Kidney glomerular epithelial cell (primary cell): Measurements from ENCODE around the gene MORN1.
"Not testable (repeated sequence)": the region's sequence is repeated elsewhere in the genome, so short reads cannot be mapped to it uniquely, and the experiment has no call there.

Experiments
- DNase-seq: peaks from one replicate; lab custom pipeline; 2025; lab: John Stamatoyannopoulos, UW

Gene MORN1

DNA sequence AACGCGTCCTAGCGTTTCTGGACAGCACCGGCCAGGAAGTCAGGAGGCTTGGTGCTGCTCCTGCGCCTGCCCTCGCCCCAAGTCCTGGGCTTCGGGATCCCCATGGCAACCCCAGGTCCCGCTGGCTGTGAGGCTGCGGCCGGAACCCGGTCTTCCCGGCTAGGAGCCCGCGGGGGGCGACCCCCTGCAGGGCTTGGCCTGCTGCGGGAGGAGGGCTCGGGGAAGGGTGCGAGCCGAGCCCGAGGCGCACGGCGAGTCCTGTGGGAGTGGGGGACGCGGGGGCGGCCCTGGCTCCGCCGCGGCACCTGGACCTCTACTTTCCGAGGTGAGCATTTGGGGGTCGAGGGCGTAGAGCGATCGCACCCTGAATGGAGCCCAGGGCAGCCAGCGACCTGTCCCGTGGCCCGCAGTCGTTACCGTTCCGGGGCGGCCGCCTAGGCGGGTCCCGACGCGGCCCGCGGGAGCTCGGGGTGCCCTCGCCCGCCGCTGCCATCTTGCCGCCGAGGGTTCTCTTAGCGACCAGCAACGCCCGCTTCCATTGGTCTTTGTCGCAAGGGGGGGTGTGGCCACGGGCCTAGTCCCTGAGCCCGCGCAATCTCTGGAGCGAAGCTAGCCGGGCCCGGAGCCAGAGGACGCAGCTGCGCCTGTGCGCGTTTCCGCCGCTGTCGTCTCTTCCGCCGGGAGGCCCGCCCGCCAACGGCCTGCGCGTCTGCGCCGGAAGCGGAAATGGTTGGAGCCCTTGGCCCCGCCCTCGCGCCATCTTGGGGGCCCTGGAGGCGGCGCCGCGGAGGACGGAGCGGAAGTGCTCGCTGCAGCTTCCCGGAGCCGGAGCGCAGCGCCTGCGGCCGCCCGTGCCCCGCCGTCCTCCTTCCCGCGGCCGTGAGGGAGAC lies at the start of gene MORN1, which contains the start of gene RER1:
MORN1 (minus strand) TSS at position 514 of the 890 bp plus-strand sequence; CDS start at position 493, 21 bp downstream.
RER1 (plus strand) TSS at position 801 of the 890 bp plus-strand sequence. CDS start 3,950 bp downstream, outside the sequence.
- peak; percentile 98 for DNase-seq

GRCh38 chr1:2440346-2440745 lies 49.0 kb upstream of the MORN1 start:
- not testable (repeated sequence) for DNase-seq

GRCh38 chr1:2439369-2439768 lies 48.0 kb upstream of the MORN1 start:
- DNase-seq = no peak

DNA sequence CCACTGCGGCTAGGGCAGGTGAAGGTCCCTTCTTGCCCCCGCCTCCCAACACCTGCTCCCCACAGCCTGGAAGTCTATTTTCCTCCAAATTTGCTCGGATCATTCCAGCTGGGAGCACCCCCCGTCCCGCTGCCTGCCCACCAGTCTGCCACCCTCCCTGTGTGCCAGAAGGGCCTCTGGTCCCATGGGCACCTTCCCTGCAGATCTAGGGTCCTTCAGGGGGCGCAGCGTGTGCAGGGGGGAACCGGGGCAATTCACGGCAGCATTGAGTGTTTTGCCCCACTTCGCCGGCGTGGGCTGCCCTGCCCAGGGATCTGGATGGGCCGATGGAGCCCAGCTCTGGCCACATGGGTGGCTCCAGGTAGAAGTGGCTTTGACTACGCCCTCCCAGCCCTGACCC lies 47.3 kb upstream of the MORN1 start:
- DNase-seq = no peak

DNA sequence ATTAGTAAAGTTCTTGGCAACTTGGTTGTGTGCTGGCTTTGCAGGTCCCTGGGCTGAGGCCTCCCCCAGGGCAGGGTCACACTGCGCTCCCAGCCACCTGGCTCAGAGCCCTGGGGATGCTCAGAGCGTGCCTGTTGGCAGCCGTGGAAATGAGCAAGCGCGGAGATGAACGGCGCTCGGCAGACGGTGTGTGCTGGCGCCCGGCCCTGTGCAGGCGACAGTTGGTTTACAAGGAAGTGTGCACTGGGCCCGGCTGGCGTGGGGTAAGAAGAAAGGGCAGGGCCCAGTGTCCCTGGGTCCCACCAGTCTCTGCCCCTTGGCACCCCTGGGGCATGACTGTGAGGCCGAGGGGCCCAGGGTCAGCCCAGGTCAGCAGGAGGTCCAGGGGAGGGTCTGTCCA lies 46.7 kb upstream of the MORN1 start:
- DNase-seq = no peak

- DNase-seq = no peak
Observed at GRCh38 chr1:2437617-2438016, 46.3 kb upstream of the MORN1 start.

- DNase-seq = no peak
Observed at GRCh38 chr1:2436876-2437275, 45.5 kb upstream of the MORN1 start.

GRCh38 chr1:2435746-2436355 lies 44.5 kb upstream of the MORN1 start:
- no peak for DNase-seq

DNA sequence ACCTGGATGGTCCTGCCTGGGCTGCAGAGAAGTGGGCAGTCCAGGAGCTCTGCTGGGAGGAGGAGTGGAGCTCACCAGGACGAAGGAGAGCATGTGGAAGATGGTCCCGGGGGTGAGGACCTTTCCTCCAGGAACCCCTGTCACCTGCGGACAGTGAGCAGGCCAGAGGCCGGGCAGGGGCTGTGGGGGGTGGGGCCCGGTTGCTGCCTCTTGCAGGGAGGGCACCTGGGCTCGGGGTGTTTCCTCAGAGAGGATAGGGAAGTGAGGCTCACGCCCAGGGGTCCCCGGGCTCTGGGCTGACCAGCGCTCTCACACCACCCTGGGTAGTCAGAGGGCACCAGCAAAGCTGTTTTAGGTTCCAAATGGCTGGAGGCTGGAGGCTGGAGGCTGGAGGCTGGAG lies 43.7 kb upstream of the MORN1 start:
- DNase-seq = no peak

DNA sequence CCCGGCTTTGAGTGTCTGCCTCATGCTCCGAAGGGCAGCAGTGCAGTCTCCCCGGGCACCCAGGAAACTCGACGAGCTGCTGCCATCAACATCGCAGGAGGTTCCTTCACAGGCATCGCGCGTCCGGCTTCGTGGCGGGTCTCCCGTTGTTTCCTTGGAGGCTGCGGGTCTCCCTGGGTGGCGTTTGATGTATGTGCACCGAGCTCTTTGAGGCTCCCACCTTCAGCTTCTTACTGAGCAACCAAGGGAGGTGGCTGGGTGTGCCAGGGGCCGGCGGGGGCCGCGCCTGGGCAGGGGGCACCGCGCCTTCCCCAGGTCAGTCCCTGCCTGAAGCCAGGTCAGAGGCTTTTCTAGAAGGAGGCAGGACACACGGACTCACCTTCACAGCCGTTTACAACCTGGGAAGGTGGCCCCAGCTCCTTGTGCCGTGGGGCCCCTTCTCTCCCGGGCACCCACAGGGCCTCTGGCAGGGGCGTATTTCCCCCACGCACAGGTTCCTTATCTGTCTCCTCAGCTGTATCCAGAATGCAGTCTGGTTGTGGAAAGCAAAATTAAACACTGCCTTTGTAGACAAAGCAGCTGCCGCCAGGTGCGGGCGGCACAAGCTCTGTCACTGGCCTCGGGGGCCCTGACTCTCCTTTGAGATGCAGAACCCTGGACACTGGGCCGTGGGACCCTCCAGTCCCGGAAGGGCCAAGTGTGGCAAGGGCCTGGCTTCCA lies 42.7 kb upstream of the MORN1 start:
- DNase-seq = no peak

- DNase-seq = no peak
Observed at GRCh38 chr1:2433196-2433595, 41.8 kb upstream of the MORN1 start.

- no peak for DNase-seq
Observed at GRCh38 chr1:2432441-2432844, 41.1 kb upstream of the MORN1 start.

DNA sequence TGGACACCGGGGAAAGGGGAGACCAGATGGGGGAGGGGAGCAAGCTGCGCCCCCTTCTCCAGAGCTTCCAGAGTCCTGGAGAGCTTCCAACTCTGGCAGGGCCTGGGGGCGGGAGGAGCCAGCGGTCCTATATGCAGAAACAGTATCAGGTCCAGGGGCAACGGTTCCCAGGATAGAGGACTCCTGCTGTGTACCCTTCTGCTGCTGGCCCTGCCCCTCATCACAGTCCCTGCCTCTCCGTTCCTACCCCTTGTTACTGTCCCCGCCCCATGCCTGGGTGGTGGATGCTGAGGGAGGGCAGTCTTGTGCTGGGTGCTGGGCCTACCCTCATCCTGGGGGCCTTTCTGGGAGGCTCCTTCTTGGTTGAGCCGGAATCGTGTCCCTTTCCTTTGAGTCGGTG lies 40.2 kb upstream of the MORN1 start:
- no peak for DNase-seq

DNA sequence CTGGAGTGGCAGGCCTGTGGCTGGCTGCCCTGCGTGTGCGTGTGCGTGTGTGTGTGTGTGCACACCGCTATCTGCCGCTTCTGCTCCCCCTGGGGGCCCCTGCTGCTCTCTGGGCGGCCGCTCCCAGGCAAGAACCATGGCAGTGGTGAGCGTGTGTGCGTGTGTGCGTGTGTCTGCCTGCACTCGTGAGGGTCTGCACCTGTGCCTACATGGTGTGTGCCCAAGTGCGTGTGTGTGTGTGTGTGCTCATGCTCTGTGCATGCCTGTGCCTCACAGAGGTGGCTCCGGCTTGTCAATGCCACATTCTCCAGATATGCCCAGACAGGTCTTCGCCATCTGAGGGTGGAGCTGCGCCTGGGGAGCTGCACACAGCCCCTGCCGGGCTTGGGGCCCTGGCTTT lies 39.7 kb upstream of the MORN1 start:
- no peak for DNase-seq

DNA sequence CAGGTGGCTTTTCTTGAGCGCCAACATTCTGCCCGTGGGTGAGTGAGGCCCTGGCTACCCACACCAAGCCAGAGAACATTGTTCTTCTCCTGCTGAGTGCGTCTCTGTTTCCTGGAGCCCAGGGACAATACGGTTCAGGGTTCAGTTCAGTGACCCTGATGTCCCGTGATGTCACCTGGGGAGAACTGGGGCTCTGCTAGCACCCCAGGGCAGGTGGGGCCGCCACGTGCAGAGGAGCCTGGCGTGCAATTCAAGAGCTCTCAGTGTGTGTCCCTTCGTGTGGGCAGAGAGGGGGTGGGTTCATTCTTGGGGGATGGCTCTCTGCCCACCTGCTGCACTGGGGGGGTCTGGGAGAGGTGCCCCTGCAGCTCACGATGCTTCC lies 39.2 kb upstream of the MORN1 start:
- no peak for DNase-seq

DNA sequence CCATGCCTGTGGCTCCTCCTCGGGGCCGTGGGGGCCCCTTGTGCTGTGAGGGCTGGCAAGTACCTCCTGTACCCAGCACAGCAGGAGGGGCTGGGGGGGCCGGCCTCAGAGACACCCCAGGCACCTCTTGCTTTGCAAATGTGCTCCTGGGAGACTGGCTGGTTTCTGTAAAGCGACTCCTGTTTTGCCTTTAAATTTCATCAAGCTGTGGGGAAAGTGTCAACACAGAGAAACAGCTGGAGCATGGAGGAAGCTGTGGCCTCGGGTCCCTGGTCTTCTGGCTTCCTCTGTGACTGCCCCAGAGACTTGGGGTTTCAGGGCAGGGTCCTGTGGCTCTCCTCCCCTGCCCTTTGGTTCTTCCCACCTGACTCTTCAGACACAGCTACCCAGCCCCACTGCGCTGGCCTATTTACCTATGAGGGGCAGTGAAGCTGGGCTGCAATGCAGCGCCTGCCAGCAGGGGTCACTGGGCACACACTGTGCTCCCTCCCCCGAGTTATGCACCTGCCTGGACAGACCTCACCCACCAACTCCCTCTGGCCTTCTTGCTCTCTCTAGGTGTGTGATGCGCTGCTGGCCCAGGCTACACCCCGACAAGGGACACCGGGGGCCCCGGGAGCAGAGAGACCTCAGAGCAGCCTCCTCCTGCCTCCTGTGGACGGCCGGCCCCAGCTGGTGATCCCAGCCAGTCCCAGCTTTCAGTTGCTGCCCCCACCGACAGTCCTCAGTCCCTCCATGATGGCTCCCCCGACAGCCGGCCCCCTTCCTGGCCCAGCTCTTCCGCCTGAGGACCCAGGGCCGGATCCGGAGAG lies 38.6 kb upstream of the MORN1 start:
- no peak for DNase-seq

- no peak for DNase-seq
Observed at GRCh38 chr1:2428490-2428889, 37.1 kb upstream of the MORN1 start.

DNA sequence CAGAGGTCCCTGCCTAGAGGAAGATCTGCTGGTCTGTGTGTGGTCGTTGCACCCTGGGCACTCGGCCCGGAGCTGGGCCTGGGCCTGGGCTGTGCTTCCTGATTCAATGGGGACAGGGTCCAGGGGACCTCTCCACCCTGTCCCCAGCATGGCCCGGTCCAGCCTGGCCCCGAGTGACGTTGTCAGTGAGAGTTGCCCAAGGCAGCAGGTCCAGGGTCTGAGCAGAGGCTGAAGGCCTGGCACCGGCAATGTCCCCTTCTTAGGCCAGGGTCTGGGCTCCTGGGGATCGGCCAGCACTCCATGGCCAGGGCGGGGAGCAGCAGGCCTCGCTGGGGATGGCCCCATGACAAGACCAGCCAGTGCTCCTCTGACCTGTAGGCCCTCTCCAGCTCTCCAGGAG lies 36.6 kb upstream of the MORN1 start:
- DNase-seq = no peak

GRCh38 chr1:2427051-2427450 lies 35.7 kb upstream of the MORN1 start:
- no peak for DNase-seq

GRCh38 chr1:2426540-2426939 lies 35.2 kb upstream of the MORN1 start:
- no peak for DNase-seq

GRCh38 chr1:2425892-2426291 lies 34.5 kb upstream of the MORN1 start:
- no peak for DNase-seq

DNA sequence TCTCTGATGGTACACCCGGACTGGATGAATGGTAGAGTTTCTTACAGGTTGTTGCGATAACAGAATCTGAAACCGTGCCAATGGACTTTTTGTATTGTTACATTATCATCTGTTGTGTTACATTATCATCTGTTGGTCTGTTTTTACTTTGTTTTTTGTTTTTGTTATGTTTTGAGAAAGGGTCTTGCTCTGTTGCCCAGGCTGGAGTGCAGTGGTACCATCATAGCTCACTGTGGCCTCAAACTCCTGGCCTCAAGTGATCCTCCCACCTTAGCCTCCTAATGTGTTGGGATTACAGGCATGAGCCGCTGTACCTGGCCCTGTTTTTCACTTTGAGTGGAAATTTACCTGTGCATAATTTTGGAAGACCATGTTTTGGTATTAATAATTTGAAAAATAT lies 31.2 kb upstream of the MORN1 start:
- DNase-seq = no peak
